Astrocyte of the spinal cord (primary cell): ENCODE results near the gene METRNL.
"Not testable (repeated sequence)": the region's sequence is repeated elsewhere in the genome, so short reads cannot be mapped to it uniquely, and the experiment has no call there.

Experiments used
- DNase-seq: peaks from one replicate; pipeline ENCODE4 v3.0.0; 2011; ENCODE audit warnings: low read depth, low spot score
- H3K4me3 ChIP-seq: 2 replicates; pipeline ENCODE4 v1.5.1; 2011; ENCODE audit warnings: low read depth, mild to moderate bottlenecking, low read length, moderate library complexity
- in situ Hi-C: cut with HindIII; loops from 2 replicates; pipeline ENCODE4 v1.10.0; 2017; ENCODE audit warnings: low sequenced_read_pairs
- TF ChIP-seq, protein P1 (sequence below): IDR thresholded peaks from 2 replicates; pipeline ENCODE4 v1.5.1; 2012; ENCODE audit warnings: low read depth, mild to moderate bottlenecking, low read length, inconsistent platforms

Gene METRNL

DNA sequence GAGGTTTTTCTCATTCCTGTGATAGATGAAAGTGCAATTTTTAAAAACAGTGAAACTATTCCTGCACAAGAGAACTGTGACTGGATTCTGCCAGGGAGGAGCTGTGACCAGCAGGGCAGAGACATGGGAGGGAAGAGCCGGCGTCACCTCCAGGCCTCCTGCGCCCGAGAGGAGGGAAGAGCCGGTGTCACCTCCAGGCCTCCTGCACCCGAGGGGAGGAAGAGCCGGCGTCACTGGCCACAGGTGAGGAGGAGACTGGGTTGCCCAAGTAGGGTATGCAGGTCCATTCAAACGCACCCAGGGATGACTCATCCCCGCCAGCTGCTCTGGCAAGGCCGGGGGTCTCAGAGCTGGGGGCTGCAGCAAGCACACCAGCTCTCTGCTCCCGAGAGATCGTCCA, 56.7 kb downstream of the METRNL start:
- no peak for DNase-seq
- H3K4me3 ChIP-seq: no peak overlapping the region
- in situ Hi-C loops: no loop called here
- TF ChIP-seq, protein P1, sequence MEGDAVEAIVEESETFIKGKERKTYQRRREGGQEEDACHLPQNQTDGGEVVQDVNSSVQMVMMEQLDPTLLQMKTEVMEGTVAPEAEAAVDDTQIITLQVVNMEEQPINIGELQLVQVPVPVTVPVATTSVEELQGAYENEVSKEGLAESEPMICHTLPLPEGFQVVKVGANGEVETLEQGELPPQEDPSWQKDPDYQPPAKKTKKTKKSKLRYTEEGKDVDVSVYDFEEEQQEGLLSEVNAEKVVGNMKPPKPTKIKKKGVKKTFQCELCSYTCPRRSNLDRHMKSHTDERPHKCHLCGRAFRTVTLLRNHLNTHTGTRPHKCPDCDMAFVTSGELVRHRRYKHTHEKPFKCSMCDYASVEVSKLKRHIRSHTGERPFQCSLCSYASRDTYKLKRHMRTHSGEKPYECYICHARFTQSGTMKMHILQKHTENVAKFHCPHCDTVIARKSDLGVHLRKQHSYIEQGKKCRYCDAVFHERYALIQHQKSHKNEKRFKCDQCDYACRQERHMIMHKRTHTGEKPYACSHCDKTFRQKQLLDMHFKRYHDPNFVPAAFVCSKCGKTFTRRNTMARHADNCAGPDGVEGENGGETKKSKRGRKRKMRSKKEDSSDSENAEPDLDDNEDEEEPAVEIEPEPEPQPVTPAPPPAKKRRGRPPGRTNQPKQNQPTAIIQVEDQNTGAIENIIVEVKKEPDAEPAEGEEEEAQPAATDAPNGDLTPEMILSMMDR: no peak

DNA sequence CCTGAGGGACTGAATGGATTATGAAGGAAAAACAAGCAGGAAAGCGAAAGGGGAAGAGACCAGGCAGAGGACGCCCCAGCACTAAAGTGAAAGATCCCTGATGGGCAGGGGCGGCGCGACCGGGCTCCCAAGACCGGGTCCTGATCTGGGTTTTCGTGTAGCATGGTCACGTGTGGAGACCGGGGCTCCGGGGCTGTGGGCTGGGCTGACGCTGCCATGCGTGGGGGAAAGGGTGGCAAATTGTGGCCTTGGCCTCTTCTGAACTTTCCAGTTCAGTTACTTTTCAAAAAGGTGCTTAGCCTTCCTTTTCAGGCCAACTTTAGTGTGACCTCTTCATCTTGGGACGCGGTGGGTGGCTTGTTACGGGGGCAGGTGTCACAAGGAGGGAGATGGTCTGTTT, 57.5 kb downstream of the METRNL start:
- no peak for DNase-seq
- no peak overlapping the region for H3K4me3 ChIP-seq
- in situ Hi-C loops: no loop called here
- TF ChIP-seq, protein P1: no peak

DNA sequence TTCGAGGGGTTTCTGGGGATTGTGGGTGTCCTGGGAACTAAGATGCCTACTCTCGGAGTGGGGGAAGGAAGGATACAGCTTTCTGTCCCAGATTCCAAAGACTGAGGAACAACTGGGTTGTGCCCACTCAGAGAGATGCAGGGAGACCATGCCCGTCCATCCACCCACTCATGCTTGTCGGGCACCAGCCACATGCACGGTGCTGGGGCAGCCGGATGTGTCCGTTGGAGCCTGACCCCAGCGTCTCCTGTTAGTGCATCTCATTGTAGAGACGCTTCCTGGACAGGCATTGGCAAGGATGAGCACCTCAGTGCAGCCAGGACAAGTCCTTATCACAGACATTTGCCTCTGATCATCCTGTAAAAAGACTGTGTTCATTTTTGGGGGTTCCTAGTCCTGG, 58.1 kb downstream of the METRNL start:
- TF ChIP-seq, protein P1: no peak
- in situ Hi-C loops: no loop called here
- H3K4me3 ChIP-seq: no peak overlapping the region
- DNase-seq: no peak

DNA sequence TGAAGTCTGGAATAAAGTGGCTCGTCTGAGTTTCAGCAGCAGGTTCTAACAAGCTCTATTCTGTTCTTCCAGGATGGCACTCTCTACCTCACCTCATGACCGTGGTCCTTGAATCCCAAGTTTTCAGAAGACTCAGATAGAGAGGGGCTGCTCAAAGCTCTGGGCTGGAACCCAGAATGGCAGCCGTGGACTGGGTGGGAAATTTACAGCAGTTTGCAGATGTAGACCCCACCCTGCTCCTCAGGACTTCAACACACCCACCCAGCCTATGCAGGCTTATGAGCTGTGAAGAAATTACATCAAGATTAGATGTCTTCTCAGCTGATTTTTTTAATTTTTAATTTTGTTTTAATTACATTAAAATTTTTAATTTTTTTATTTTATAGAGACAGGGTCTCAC, 59.4 kb downstream of the METRNL start:
- H3K4me3 ChIP-seq: no peak overlapping the region
- TF ChIP-seq, protein P1: no peak
- DNase-seq: no peak
- in situ Hi-C loops: no loop called here

DNA sequence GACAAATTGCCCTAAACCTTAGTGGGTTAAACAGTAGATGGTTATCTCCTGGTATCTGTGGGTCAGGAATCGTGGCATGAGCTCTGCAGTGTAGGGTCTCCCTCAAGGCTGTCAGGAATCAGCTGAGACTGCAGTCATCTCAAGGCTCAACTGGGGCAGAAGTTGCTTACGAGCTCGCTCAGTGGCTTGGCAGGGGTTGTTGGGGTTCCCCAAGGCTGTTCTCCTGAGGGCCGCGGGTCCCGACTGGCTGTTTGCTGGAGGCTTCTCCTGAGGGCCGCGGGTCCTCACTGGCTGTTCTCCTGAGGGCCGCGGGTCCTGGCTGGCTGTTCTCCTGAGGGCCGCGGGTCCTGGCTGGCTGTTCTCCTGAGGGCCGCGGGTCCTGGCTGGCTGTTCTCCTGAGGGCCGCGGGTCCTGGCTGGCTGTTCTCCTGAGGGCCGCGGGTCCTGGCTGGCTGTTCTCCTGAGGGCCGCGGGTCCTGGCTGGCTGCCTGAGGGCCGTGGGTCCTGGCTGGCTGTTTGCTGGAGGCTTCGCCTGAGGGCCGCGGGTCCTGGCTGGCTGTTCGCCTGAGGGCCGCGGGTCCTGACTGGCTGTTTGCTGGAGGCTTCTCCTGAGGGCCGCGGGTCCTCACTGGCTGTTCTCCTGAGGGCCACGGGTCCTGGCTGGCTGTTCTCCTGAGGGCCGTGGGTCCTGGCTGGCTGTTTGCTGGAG, 60.3 kb downstream of the METRNL start:
- H3K4me3 ChIP-seq, in situ Hi-C loops, DNase-seq: not testable (repeated sequence)

DNA sequence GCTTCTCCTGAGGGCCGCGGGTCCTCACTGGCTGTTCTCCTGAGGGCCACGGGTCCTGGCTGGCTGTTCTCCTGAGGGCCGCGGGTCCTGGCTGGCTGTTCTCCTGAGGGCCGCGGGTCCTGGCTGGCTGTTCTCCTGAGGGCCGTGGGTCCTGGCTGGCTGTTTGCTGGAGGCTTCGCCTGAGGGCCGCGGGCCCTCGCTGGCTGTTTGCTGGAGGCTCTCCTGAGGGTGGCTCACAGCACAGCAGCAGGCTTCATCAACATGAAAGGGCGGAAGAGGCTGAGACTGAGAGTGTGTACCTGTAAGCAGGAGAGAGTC, 60.8 kb downstream of the METRNL start:
- H3K4me3 ChIP-seq, in situ Hi-C loops, DNase-seq: not testable (repeated sequence)

DNA sequence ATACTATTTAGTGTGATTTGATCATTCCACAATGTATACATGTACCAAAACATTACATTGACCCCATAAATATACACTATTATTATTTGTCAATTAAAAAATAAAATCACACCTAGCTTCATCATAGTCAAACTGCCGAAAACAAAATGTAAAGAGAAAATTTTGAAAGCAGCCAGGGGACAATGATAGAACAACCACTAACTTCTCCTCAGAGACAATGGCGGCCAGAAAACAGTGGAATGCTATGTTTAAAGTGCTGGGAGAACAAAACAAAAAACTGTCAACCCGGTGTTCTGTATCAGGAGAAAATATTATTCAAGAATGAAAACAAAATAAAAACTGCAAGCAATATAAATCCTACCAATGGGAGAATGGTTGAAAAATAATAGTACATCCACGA, 63.2 kb downstream of the METRNL start:
- in situ Hi-C loops: no loop called here
- H3K4me3 ChIP-seq: no peak overlapping the region
- no peak for DNase-seq
- TF ChIP-seq, protein P1: no peak

DNA sequence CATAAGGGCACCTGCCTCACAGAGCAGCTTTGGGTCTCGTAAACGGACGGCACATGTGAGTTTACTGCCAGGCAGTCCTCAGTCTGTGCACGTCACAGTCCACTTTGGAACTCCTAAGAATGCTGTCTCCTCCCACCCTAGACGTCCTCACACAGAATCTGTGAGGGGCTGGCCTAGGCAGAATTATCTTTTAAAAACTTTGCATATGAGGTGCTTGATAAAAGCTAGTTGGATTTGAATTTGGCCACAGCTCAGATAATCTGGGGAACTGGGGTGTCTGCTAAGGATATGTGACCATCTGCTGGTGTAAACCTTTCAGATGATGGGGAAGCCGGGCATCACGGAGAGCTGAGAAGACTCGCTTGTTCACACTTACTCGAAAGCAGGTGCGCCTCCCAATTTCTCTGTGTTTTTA, 64.4 kb downstream of the METRNL start:
- H3K4me3 ChIP-seq: no peak overlapping the region
- DNase-seq: no peak
- in situ Hi-C loops: no loop called here
- TF ChIP-seq, protein P1: no peak
